ENCODE results near the gene NDUFS3. TPM values are rescaled to one million over a fixed set of nuclear protein-coding genes. Genes with fewer than 3 reads are reported as not detected.

NDUFS3 gene
- total RNA-seq, 4 donors from 2014 or later, result 143 to 240 (median 194) TPM

DNA sequence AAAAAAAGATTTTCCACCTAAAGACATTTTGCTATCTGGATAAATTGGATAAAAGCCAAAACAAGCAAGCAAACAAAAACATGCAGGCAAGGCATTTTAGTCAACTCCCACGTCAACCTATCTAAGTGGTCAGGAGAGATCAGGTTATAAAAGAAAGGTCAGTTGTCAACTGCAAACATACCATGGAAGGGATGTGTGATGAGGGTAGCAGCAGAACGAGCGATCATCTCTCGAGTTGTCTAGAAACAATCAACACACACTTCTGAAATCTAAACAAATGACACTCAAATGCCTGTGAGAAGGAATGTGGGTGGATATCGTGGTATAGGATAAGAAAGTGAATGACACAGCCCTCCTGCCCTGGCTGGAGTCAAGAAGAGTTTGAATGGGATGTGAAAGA lies 52.6 kb downstream of the NDUFS3 start:
- intact Hi-C loops (cut with DNase I; ENCODE audit: low total_unique reads), result no loop called here
- Histone ChIP-seq H3K36me3 (peaks cover 0 to 90% of the 10 kb centered on the region in 2 donors), H3K9me3 (no peaks in the 10 kb centered on the region), H3K27ac (no peak overlapping the region), H3K27me3 (no peaks in the 10 kb centered on the region), H3K4me3 (no peak overlapping the region), H3K4me1 (no peaks in the 10 kb centered on the region)
- in situ Hi-C loops (cut with MboI; ENCODE audit: low sequenced_read_pairs in 4 of 4), result loop anchor here in 1 of 4 donors (25.0 kb wide), 2 partner anchors 131 to 206 kb away; partner anchors contain the start of genes FNBP4 and NUP160
- no peak for ATAC-seq
- TF ChIP-seq, protein P1, sequence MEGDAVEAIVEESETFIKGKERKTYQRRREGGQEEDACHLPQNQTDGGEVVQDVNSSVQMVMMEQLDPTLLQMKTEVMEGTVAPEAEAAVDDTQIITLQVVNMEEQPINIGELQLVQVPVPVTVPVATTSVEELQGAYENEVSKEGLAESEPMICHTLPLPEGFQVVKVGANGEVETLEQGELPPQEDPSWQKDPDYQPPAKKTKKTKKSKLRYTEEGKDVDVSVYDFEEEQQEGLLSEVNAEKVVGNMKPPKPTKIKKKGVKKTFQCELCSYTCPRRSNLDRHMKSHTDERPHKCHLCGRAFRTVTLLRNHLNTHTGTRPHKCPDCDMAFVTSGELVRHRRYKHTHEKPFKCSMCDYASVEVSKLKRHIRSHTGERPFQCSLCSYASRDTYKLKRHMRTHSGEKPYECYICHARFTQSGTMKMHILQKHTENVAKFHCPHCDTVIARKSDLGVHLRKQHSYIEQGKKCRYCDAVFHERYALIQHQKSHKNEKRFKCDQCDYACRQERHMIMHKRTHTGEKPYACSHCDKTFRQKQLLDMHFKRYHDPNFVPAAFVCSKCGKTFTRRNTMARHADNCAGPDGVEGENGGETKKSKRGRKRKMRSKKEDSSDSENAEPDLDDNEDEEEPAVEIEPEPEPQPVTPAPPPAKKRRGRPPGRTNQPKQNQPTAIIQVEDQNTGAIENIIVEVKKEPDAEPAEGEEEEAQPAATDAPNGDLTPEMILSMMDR (IDR thresholded peaks at IDR 0.05 in 4 of 5, conservative IDR thresholded peaks at IDR 0.05 in 1 of 5), result no peak
- TF ChIP-seq POLR2A (IDR thresholded peaks at IDR 0.05), result no peak
- no peak for DNase-seq

Other genes starting within 250 kb of the NDUFS3 start
- under 1 TPM in 1 of 4 donors, not detected in 3; 0.07 TPM for gene MYBPC3, start 226.4 kb upstream of the NDUFS3 start, total RNA-seq
- gene SPI1, start 200.5 kb upstream of the NDUFS3 start, total RNA-seq, result 1 to 10 TPM in 3 of 4 donors, under 1 TPM in 1; 0.44 to 7.0 (median 4.2) TPM
- gene SLC39A13, start 170.5 kb upstream of the NDUFS3 start, total RNA-seq, result 10 to 100 TPM; 16.8 to 48.9 (median 25.6) TPM
- gene PSMC3, start 152.6 kb upstream of the NDUFS3 start, total RNA-seq, result 100 to 1,000 TPM; 243 to 350 (median 329) TPM
- 10 to 100 TPM; 48.9 to 68.6 (median 59.4) TPM for gene RAPSN, start 129.9 kb upstream of the NDUFS3 start, total RNA-seq
- 100 to 1,000 TPM; 106 to 185 (median 136) TPM for gene CELF1, start 25.9 kb upstream of the NDUFS3 start, total RNA-seq
- 10 to 100 TPM; 58.2 to 87.9 (median 79.8) TPM for gene PTPMT1, start 13.5 kb upstream of the NDUFS3 start, total RNA-seq
- 10 to 100 TPM; 25.0 to 35.6 (median 30.4) TPM for gene KBTBD4, start 104 bp upstream of the NDUFS3 start, total RNA-seq
- gene FAM180B, start 7.6 kb downstream of the NDUFS3 start, total RNA-seq, result not detected
- gene C1QTNF4, start 15.3 kb downstream of the NDUFS3 start, total RNA-seq, result under 1 TPM in 3 of 4 donors, not detected in 1; 0.62 to 0.71 (median 0.71) TPM
- gene MTCH2, start 63.5 kb downstream of the NDUFS3 start, total RNA-seq, result 100 to 1,000 TPM in 1 of 4 donors, 10 to 100 TPM in 3; 70.3 to 139 (median 85.6) TPM
- not detected for gene AGBL2, start 136.3 kb downstream of the NDUFS3 start, total RNA-seq
- 100 to 1,000 TPM in 1 of 4 donors, 10 to 100 TPM in 3; 24.7 to 108 (median 35.2) TPM for gene FNBP4, start 188.3 kb downstream of the NDUFS3 start, total RNA-seq

Measured in gastrocnemius medialis (tissue), 4 donors.